GM12878 (cell line): ENCODE measurements around the gene EEPD1.

Experiments used
- CTCF ChIP-seq, 3 experiments: IDR thresholded peaks in 2 of 3; conservative IDR thresholded peaks in 1 of 3; 2 replicates each; pipeline ENCODE4 v1.5.1; 2011; ENCODE audit warnings: low read depth in 3 of 3, low read length in 3 of 3, mild to moderate bottlenecking in 3 of 3, control low read depth in 2 of 3, moderate library complexity in 2 of 3, inconsistent platforms in 1 of 3, mixed read lengths in 1 of 3; ENCODE audit not compliant: control insufficient read depth in 2 of 3, insufficient read depth in 1 of 3; ENCODE audit errors: extremely low read depth in 1 of 3
- FOS ChIP-seq: IDR thresholded peaks from 3 replicates; pipeline ENCODE4 v1.6.1; 2011; ENCODE audit warnings: borderline replicate concordance; ENCODE audit not compliant: insufficient read length; ENCODE audit errors: extremely low read depth
- POLR2A ChIP-seq: IDR thresholded peaks from 2 replicates; pipeline ENCODE4 v1.6.1; 2011; ENCODE audit warnings: low read depth, mild to moderate bottlenecking, low read length
- SREBF2 ChIP-seq: IDR thresholded peaks from 2 replicates; pipeline ENCODE4 v1.6.1; 2012; ENCODE audit warnings: mild to moderate bottlenecking, low read length
- USF2 ChIP-seq: IDR thresholded peaks from 2 replicates; pipeline ENCODE4 v1.6.1; 2011; ENCODE audit warnings: low read depth, low read length, improper control_type of control experiment, borderline replicate concordance

- TF ChIP-seq POLR2A (no peak), USF2 (no peak), SREBF2 (no peak), CTCF (IDR thresholded peaks at IDR 0.05 in 2 of 3, conservative IDR thresholded peaks at IDR 0.05 in 1 of 3; ENCODE audit: control insufficient read depth in 2 of 3, extremely low read depth in 1 of 3, insufficient read depth in 1 of 3, low read depth in 3 of 3, low read length in 3 of 3) (no peak), FOS (no peak)
Measured at GRCh38 chr7:36110584-36110983, 42.5 kb upstream of the EEPD1 start.
